Sigmoid colon (tissue), 4 donors: Measurements from ENCODE around the gene FANCD2OS.

Experiments used
- CTCF ChIP-seq, 4 experiments: fragments of 450-650 bp in 3 of 4; fragments of 200-600 bp in 1 of 4; IDR thresholded peaks; one replicate each; pipeline ENCODE4 v1.5.1; 2016 to 2019; ENCODE audit warnings: antibody characterized with exemption in 4 of 4, mild to moderate bottlenecking in 3 of 4, moderate library complexity in 2 of 4
- EP300 ChIP-seq, 4 donors: sonication (generic); formaldehyde crosslinking; IDR thresholded peaks; one replicate each; pipeline ENCODE4 v1.6.1; 2017; ENCODE audit warnings: antibody characterized with exemption in 4 of 4
- POLR2A ChIP-seq, 2 donors: fragments of 450-650 bp; IDR thresholded peaks; one replicate each; pipeline ENCODE4 v1.6.1; 2016; ENCODE audit warnings: antibody characterized with exemption in 2 of 2, mild to moderate bottlenecking in 2 of 2, moderate library complexity in 2 of 2

GRCh38 chr3:10099041-10099440 lies 9.0 kb downstream of the FANCD2OS start:
- no peak for TF ChIP-seq EP300 (IDR thresholded peaks at IDR 0.05)
- no peak for TF ChIP-seq CTCF (IDR thresholded peaks at IDR 0.05)
- no peak for TF ChIP-seq POLR2A (IDR thresholded peaks at IDR 0.05)
